Mucosa of stomach (tissue), 1 donor: ENCODE data around the gene FLYWCH2.
"Not testable (repeated sequence)": the region's sequence is repeated elsewhere in the genome, so short reads cannot be mapped to it uniquely, and the experiment has no call there.

Experiments used
- H3K27me3 ChIP-seq: one replicate; pipeline ENCODE4 v1.7.0; 2013; ENCODE audit warnings: mild to moderate bottlenecking, low read length; ENCODE audit not compliant: control insufficient read depth, insufficient read depth
- H3K36me3 ChIP-seq: one replicate; pipeline ENCODE4 v1.7.0; 2013; ENCODE audit warnings: low read length; ENCODE audit not compliant: control insufficient read depth, insufficient read depth
- H3K4me1 ChIP-seq: one replicate; pipeline ENCODE4 v1.7.0; 2013; ENCODE audit warnings: mild to moderate bottlenecking, low read length; ENCODE audit not compliant: control insufficient read depth, insufficient read depth
- H3K4me3 ChIP-seq: one replicate; pipeline ENCODE4 v1.7.0; 2013; ENCODE audit warnings: low read length
- H3K9ac ChIP-seq: one replicate; pipeline ENCODE4 v1.7.0; 2013; ENCODE audit warnings: mild to moderate bottlenecking, low read length, moderate library complexity
- H3K9me3 ChIP-seq: one replicate; pipeline ENCODE4 v1.7.0; 2013; ENCODE audit warnings: mild to moderate bottlenecking, low read length, moderate library complexity; ENCODE audit not compliant: control insufficient read depth
- donor health status: Pancreatic carcinoma.

FLYWCH2 gene

GRCh38 chr16:2912330-2913199 lies 29.6 kb downstream of the FLYWCH2 start:
- Histone ChIP-seq H3K9me3 (no peaks in the 10 kb centered on the region), H3K27me3 (no peaks in the 10 kb centered on the region), H3K9ac (peak overlapping the region; percentile 55), H3K4me1 (peaks cover 15% of the 10 kb centered on the region), H3K4me3 (no peak overlapping the region), H3K36me3 (no peaks in the 10 kb centered on the region)

GRCh38 chr16:2913603-2914002 lies 30.6 kb downstream of the FLYWCH2 start:
- Histone ChIP-seq H3K36me3 (no peaks in the 10 kb centered on the region), H3K27me3 (no peaks in the 10 kb centered on the region), H3K9me3 (no peaks in the 10 kb centered on the region), H3K4me3 (no peak overlapping the region), H3K4me1 (peaks cover 15% of the 10 kb centered on the region), H3K9ac (no peak overlapping the region)

- H3K9me3 ChIP-seq, result no peaks in the 10 kb centered on the region
Observed at GRCh38 chr16:2914233-2914632, 31.2 kb downstream of the FLYWCH2 start.

GRCh38 chr16:2915196-2915929 lies 32.3 kb downstream of the FLYWCH2 start:
- Histone ChIP-seq H3K4me1 (peaks cover 15% of the 10 kb centered on the region), H3K9me3 (no peaks in the 10 kb centered on the region), H3K36me3 (no peaks in the 10 kb centered on the region), H3K4me3 (no peak overlapping the region), H3K9ac (no peak overlapping the region), H3K27me3 (no peaks in the 10 kb centered on the region)

More at GRCh38 chr16:2914233-2914632, 31.2 kb downstream of the FLYWCH2 start:
- no peak overlapping the region for H3K4me3 ChIP-seq
- no peaks in the 10 kb centered on the region for H3K36me3 ChIP-seq
- H3K27me3 ChIP-seq, result no peaks in the 10 kb centered on the region
- H3K9ac ChIP-seq, result no peak overlapping the region
- peaks cover 15% of the 10 kb centered on the region for H3K4me1 ChIP-seq

GRCh38 chr16:2919511-2920255 lies 36.7 kb downstream of the FLYWCH2 start:
- Histone ChIP-seq H3K4me1 (no peaks in the 10 kb centered on the region), H3K36me3 (no peaks in the 10 kb centered on the region), H3K27me3 (no peaks in the 10 kb centered on the region), H3K9ac (no peak overlapping the region), H3K4me3 (no peak overlapping the region), H3K9me3 (no peaks in the 10 kb centered on the region)

- H3K4me1 ChIP-seq, result peaks cover 9% of the 10 kb centered on the region
- no peak overlapping the region for H3K4me3 ChIP-seq
- H3K9me3 ChIP-seq, result no peaks in the 10 kb centered on the region
- no peak overlapping the region for H3K9ac ChIP-seq
- no peaks in the 10 kb centered on the region for H3K36me3 ChIP-seq
- H3K27me3 ChIP-seq, result no peaks in the 10 kb centered on the region
Observed at GRCh38 chr16:2923481-2923880, 40.5 kb downstream of the FLYWCH2 start.

- Histone ChIP-seq H3K36me3 (no peaks in the 10 kb centered on the region), H3K4me1 (peaks cover 9% of the 10 kb centered on the region), H3K4me3 (no peak overlapping the region), H3K9ac (no peak overlapping the region), H3K9me3 (no peaks in the 10 kb centered on the region), H3K27me3 (no peaks in the 10 kb centered on the region)
Observed at GRCh38 chr16:2924901-2925755, 42.1 kb downstream of the FLYWCH2 start.

DNA sequence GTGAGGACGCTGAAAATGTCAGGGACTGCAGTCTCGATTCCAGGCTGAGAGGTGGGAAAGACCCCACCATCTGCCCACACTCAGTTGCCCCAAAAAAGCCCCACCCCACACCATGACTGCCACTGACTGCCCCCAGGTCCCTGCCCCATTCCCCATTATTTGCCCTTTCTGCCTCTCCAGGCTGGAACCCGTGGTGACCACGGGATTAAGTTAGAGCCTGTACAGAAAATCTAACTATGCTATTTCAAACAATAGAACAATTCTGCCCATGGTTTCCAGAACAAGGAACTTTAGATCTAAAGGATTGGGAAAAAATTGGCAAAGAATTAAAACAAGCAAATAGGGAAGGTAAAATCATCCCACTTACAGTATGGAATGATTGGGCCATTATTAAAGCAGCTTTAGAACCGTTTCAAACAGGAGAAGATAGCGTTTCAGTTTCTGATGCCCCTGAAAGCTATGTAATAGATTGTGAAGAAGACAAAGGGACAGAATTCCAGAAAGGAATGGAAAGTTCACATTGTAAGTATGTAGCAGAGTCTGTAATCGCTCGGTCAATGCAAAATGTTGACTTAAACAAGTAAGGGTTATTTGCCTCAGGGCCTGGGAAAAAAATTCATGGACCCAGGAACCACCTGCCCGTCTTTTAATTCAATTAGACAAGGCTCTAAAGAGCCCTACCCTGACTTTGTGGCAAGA lies 43.1 kb downstream of the FLYWCH2 start:
- Histone ChIP-seq H3K4me1 (peaks cover 9% of the 10 kb centered on the region), H3K36me3 (no peaks in the 10 kb centered on the region), H3K9me3 (no peaks in the 10 kb centered on the region), H3K4me3 (no peak overlapping the region), H3K27me3 (no peaks in the 10 kb centered on the region), H3K9ac (no peak overlapping the region)

GRCh38 chr16:2926650-2926999 lies 43.6 kb downstream of the FLYWCH2 start:
- Histone ChIP-seq H3K9me3 (no peaks in the 10 kb centered on the region), H3K9ac (no peak overlapping the region), H3K27me3 (no peaks in the 10 kb centered on the region), H3K36me3 (no peaks in the 10 kb centered on the region), H3K4me1 (peaks cover 9% of the 10 kb centered on the region), H3K4me3 (no peak overlapping the region)

DNA sequence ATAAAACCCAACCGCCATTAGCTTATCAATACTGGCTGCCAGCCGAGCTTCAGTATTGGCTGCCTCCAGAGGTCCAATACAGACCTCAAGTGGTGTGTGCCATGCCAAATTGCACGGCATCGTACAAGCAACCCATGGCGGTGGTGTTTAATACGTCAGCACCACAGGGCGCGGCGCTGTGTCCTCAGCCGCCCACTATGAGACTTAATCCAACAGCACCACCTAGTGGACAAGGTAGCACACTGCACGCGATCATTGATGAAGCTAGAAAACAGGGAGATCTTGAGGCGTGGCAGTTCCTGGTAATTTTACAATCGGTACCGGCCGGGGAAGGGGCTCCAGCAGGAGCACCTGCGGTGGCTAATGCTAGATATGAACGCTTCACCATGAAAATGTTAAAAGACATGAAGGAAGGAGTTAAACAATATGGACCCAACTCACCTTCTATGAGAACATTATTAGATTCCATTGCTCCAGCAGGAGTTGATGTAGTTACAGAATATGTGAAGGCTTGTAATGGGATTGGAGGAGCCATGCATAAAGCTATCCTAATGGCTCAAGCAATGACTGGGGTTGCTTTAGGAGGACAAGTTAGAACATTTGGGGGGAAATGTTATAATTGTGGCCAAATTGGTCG lies 44.1 kb downstream of the FLYWCH2 start:
- H3K4me1 ChIP-seq, result peaks cover 9% of the 10 kb centered on the region
- H3K4me3 ChIP-seq, result no peak overlapping the region
- H3K36me3 ChIP-seq, result no peaks in the 10 kb centered on the region
- H3K9me3 ChIP-seq, result no peaks in the 10 kb centered on the region
- no peaks in the 10 kb centered on the region for H3K27me3 ChIP-seq
- no peak overlapping the region for H3K9ac ChIP-seq

DNA sequence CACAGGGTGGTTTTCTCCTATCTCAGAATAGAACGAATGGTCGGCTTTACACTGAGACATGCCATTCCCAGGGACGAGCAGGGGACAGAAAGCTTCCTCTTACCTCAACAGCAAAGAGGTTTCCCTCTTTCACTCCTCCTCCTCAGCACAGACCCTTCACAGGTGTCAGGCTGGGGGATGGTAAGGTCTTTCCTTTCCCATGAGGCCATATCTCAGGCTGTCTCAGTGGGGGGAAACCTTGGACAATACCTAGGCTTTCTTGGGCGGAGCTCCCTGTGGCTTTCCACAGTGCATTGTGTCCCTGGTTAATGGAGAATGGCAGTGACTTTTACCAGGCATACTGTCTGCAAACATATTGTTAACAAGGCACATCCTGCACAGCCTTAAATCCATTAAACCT lies 45.1 kb downstream of the FLYWCH2 start:
- H3K4me1 ChIP-seq, H3K4me3 ChIP-seq, H3K9ac ChIP-seq, H3K36me3 ChIP-seq, H3K9me3 ChIP-seq, H3K27me3 ChIP-seq: not testable (repeated sequence)
